OCI-LY1 (cell line): ENCODE data around the gene FANCI.

Experiments
- H2AFZ ChIP-seq: fragments of 200-600 bp; sonication (generic), shearing (Covaris generic); 2 replicates; pipeline ENCODE4 v1.6.0; 2014; ENCODE audit warnings: antibody characterized with exemption, mild to moderate bottlenecking, low read length
- H3F3A ChIP-seq: fragments of 200-600 bp; sonication (generic), shearing (Covaris generic); 2 replicates; pipeline ENCODE4 v1.6.0; 2014; ENCODE audit warnings: mild to moderate bottlenecking, antibody characterized with exemption, low read length, moderate library complexity; ENCODE audit not compliant: insufficient read depth
- H3K27ac ChIP-seq: fragments of 200-600 bp; sonication (generic); 2 replicates; pipeline ENCODE4 v1.5.1; 2014; ENCODE audit warnings: low read length, mixed run types, mild to moderate bottlenecking, low read depth; ENCODE audit not compliant: poor library complexity, severe bottlenecking
- H3K27me3 ChIP-seq: fragments of 200-600 bp; sonication (generic); 2 replicates; pipeline ENCODE4 v1.6.0; 2014; ENCODE audit warnings: antibody characterized with exemption, mild to moderate bottlenecking, low read length, moderate library complexity; ENCODE audit not compliant: insufficient read depth
- H3K36me3 ChIP-seq: fragments of 200-600 bp; sonication (generic); 2 replicates; pipeline ENCODE4 v1.6.1; 2014; ENCODE audit warnings: mild to moderate bottlenecking, antibody characterized with exemption, low read length, moderate library complexity, mixed read lengths; ENCODE audit not compliant: insufficient read depth
- H3K4me1 ChIP-seq: fragments of 200-600 bp; sonication (generic); 2 replicates; pipeline ENCODE4 v1.5.1; 2014; ENCODE audit warnings: mild to moderate bottlenecking, low read length, moderate library complexity; ENCODE audit not compliant: insufficient read depth, severe bottlenecking
- H3K4me2 ChIP-seq: fragments of 200-600 bp; sonication (generic), shearing (Covaris generic); 2 replicates; pipeline ENCODE4 v1.6.1; 2014; ENCODE audit warnings: low read length
- H3K4me3 ChIP-seq: fragments of 200-600 bp; sonication (generic); 2 replicates; pipeline ENCODE4 v1.5.1; 2014; ENCODE audit warnings: low read length, low read depth, mild to moderate bottlenecking, mixed read lengths; ENCODE audit not compliant: poor library complexity, severe bottlenecking
- H3K79me2 ChIP-seq: fragments of 200-600 bp; shearing (Covaris generic); 2 replicates; pipeline ENCODE4 v1.6.1; 2016; ENCODE audit warnings: mixed run types, low read length, mixed read lengths; ENCODE audit not compliant: insufficient read depth
- H3K9ac ChIP-seq: fragments of 200-600 bp; sonication (generic), shearing (Covaris generic); 2 replicates; pipeline ENCODE4 v1.6.1; 2014; ENCODE audit warnings: mild to moderate bottlenecking, low read length, mixed read lengths
- H3K9me2 ChIP-seq: fragments of 200-600 bp; sonication (generic), shearing (Covaris generic); 2 replicates; pipeline ENCODE4 v1.6.1; 2014; ENCODE audit warnings: low read depth, mild to moderate bottlenecking, low read length, mixed read lengths
- H3K9me3 ChIP-seq: fragments of 200-600 bp; shearing (Covaris generic); 2 replicates; pipeline ENCODE4 v1.6.1; 2014; ENCODE audit warnings: low read length, mixed read lengths
- H4K20me1 ChIP-seq: fragments of 200-600 bp; sonication (generic), shearing (Covaris generic); 2 replicates; pipeline ENCODE4 v1.6.0; 2016; ENCODE audit warnings: mild to moderate bottlenecking, low read length; ENCODE audit not compliant: insufficient read depth
- CTCF ChIP-seq: fragments of 200-600 bp; sonication (generic), shearing (Covaris generic); IDR thresholded peaks from 2 replicates; pipeline ENCODE4 v1.5.1; 2017; ENCODE audit warnings: mild to moderate bottlenecking, antibody characterized with exemption, low read length, moderate library complexity, mixed read lengths
- EZH2 ChIP-seq: fragments of 200-600 bp; sonication (generic), shearing (Covaris generic); IDR thresholded peaks from 2 replicates; pipeline ENCODE4 v1.8.0; 2017; ENCODE audit warnings: borderline replicate concordance, mixed run types, mild to moderate bottlenecking, antibody characterized with exemption, low read length, moderate library complexity, mixed read lengths

FANCI gene

GRCh38 chr15:89205991-89206585 is 37.7 kb upstream of the FANCI start:
- Histone ChIP-seq H3K9me3 (no peaks in the 10 kb centered on the region), H2AFZ (no peak overlapping the region), H3K36me3 (no peaks in the 10 kb centered on the region), H3K9ac (no peak overlapping the region), H3K9me2 (no peaks in the 10 kb centered on the region), H3K79me2 (no peaks in the 10 kb centered on the region), H3K27ac (no peak overlapping the region), H4K20me1 (no peaks in the 10 kb centered on the region), H3K4me3 (no peak overlapping the region), H3K27me3 (no peaks in the 10 kb centered on the region; the same call in 1 of the 2 replicates), H3F3A (no peaks in the 10 kb centered on the region), H3K4me1 (peaks cover 7% of the 10 kb centered on the region), H3K4me2 (no peak overlapping the region)
- no peak for TF ChIP-seq EZH2
- no peak for TF ChIP-seq CTCF

- Histone ChIP-seq H3K36me3 (no peaks in the 10 kb centered on the region), H3K79me2 (no peaks in the 10 kb centered on the region), H3K27ac (no peak overlapping the region), H3K4me2 (peak overlapping the region; percentile 57; the same call in 1 of the 2 replicates), H3K4me1 (peaks cover 7% of the 10 kb centered on the region), H4K20me1 (no peaks in the 10 kb centered on the region), H3K27me3 (no peaks in the 10 kb centered on the region; the same call in 1 of the 2 replicates), H3K4me3 (no peak overlapping the region), H3K9me2 (no peaks in the 10 kb centered on the region), H3K9me3 (no peaks in the 10 kb centered on the region), H2AFZ (no peak overlapping the region), H3K9ac (no peak overlapping the region), H3F3A (no peaks in the 10 kb centered on the region)
- peak; percentile 97 for TF ChIP-seq CTCF
- no peak for TF ChIP-seq EZH2
Observed at GRCh38 chr15:89206908-89207331, 36.9 kb upstream of the FANCI start.

DNA sequence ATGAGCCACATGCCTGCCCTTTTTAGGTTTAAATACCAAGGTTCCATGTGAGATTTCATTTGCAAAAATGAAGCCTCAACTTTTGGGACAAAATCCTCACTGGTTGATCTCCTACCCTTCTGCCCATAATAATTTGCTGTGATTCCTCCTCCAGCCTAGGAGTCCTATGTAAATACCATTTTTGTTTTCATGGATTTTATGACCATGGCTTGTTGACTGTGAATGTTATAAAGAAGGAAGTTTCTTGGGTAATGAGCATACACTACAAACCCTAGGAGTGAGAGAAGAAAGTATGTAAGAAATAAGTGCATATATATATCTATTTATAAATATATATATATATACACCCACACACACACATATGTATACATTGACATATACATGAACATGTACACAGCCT is 35.5 kb upstream of the FANCI start:
- Histone ChIP-seq H3K79me2 (no peaks in the 10 kb centered on the region), H3K36me3 (no peaks in the 10 kb centered on the region), H3K4me1 (peaks cover 7% of the 10 kb centered on the region), H2AFZ (no peak overlapping the region), H3K4me3 (no peak overlapping the region), H3K4me2 (no peak overlapping the region), H3K9ac (no peak overlapping the region), H3K27ac (no peak overlapping the region), H3K9me3 (no peaks in the 10 kb centered on the region), H3K27me3 (no peaks in the 10 kb centered on the region; the same call in 1 of the 2 replicates), H3K9me2 (no peaks in the 10 kb centered on the region), H3F3A (no peaks in the 10 kb centered on the region), H4K20me1 (no peaks in the 10 kb centered on the region)
- TF ChIP-seq CTCF = no peak
